GM13977 (cell line): ENCODE results near the gene SVBP.

ENCODE experiments used
- DNase-seq: peaks from one replicate; pipeline ENCODE4 v3.0.0; 2012; ENCODE audit warnings: low spot score
- in situ Hi-C: fragments of 300-500 bp; cut with MboI; formaldehyde crosslinking; loops from one replicate; pipeline ENCODE4 v1.12.0; 2022; ENCODE audit warnings: low sequenced_read_pairs, low pct_unique_long_range_greater_than_20kb, mixed read lengths, inconsistent platforms; ENCODE audit not compliant: unreplicated experiment
- TF ChIP-seq, protein P1 (sequence below): IDR thresholded peaks from 2 replicates; pipeline ENCODE4 v1.5.1; 2012; ENCODE audit warnings: mild to moderate bottlenecking, control low read depth; ENCODE audit not compliant: insufficient read depth; ENCODE audit errors: extremely low read depth, missing control alignments

The SVBP gene

GRCh38 chr1:42806593-42806992, 10.6 kb downstream of the SVBP start:
- in situ Hi-C loops = no loop called here
- TF ChIP-seq, protein P1, sequence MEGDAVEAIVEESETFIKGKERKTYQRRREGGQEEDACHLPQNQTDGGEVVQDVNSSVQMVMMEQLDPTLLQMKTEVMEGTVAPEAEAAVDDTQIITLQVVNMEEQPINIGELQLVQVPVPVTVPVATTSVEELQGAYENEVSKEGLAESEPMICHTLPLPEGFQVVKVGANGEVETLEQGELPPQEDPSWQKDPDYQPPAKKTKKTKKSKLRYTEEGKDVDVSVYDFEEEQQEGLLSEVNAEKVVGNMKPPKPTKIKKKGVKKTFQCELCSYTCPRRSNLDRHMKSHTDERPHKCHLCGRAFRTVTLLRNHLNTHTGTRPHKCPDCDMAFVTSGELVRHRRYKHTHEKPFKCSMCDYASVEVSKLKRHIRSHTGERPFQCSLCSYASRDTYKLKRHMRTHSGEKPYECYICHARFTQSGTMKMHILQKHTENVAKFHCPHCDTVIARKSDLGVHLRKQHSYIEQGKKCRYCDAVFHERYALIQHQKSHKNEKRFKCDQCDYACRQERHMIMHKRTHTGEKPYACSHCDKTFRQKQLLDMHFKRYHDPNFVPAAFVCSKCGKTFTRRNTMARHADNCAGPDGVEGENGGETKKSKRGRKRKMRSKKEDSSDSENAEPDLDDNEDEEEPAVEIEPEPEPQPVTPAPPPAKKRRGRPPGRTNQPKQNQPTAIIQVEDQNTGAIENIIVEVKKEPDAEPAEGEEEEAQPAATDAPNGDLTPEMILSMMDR = no peak
- DNase-seq = no peak

DNA sequence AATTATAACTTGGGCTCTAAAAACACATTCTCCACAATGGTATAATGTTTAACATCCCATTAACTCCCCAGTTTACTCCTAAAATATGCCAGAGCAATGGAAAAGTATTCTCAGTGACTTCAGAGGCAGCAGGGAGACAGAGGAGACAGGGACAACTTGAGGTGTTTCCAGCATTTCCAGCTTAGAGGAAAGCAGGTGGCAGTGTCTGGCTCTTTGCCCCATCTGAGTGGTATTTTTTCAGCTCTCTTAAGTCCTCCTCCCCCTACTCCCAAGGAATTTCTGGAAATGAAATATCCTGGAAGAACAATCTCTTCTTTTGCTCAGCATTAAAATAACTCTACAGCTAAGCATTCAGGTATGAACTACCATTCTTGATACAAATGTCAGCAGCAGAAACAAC, 11.0 kb downstream of the SVBP start:
- TF ChIP-seq, protein P1 = no peak
- no peak for DNase-seq
- in situ Hi-C loops = no loop called here

GRCh38 chr1:42801832-42802473, 15.2 kb downstream of the SVBP start:
- DNase-seq = no peak
- in situ Hi-C loops = no loop called here

GRCh38 chr1:42797979-42798378, 19.2 kb downstream of the SVBP start:
- no peak for DNase-seq
- TF ChIP-seq, protein P1 = no peak
- in situ Hi-C loops = no loop called here

More at GRCh38 chr1:42801832-42802473, 15.2 kb downstream of the SVBP start:
- TF ChIP-seq, protein P1 = no peak

DNA sequence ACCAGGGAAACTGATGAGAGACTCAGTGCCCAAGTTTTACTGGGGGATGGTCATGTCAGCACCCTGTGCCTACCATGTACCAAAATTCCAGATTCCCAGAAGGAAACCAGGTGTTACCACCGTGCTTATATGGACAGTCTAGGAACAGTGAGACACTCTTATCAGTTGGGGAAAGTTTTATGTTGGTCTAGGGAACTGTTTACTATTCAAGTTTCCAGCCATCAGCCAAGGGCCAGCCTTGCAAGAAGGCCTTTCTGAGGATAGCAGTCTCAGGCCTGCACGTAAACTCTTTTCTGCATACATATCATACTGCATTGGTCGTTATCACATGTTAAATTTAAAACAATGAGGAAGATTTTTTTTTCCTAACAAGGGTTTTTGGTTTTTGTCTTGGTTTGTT, 19.8 kb downstream of the SVBP start:
- TF ChIP-seq, protein P1 = no peak
- in situ Hi-C loops = no loop called here
- DNase-seq = no peak

- in situ Hi-C loops = no loop called here
- TF ChIP-seq, protein P1 = no peak
- DNase-seq = no peak
Observed at GRCh38 chr1:42793824-42794223, 23.4 kb downstream of the SVBP start.
